GM19043 (cell line): Measurements from ENCODE around the gene WDR37.
"Not testable (repeated sequence)": the region's sequence is repeated elsewhere in the genome, so short reads cannot be mapped to it uniquely, and the experiment has no call there.

ENCODE experiments used
- ATAC-seq: cut with Tn5 transposase; IDR thresholded peaks from one replicate; pipeline ENCODE4 v1.9.1; 2021; ENCODE audit warnings: low read depth; ENCODE audit not compliant: unreplicated experiment

The WDR37 gene

DNA sequence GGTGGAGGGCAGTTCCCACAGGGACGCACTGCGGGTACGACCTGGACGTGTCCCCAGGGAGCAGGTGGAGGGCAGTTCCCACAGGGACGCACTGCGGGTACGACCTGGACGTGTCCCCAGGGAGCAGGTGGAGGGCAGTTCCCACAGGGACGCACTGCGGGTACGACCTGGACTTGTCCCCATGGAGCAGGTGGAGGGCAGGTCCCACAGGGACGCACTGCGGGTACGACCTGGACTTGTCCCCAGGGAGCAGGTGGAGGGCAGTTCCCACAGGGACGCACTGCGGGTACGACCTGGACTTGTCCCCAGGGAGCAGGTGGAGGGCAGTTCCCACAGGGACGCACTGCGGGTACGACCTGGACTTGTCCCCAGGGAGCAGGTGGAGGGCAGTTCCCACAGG, 17.4 kb upstream of the WDR37 start:
- ATAC-seq, result not testable (repeated sequence)

DNA sequence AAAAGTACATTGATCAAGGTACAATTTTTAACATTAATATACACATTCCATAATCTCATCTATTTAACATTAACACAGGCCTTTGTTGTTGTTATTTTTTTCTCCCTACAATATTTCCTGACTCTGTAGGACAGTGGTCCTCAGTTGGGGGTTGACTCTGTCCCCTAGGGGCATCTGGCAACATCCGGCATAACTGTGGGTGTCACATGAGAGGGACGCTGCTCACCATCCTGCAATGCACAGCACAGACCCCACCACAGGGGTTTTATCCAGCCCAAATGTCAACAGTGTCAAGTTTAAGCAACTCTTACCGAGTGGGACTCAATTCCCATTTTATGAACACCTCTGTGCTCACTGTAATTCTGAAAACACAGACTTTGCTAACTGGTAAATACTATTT, 16.1 kb upstream of the WDR37 start:
- ATAC-seq, result no peak

DNA sequence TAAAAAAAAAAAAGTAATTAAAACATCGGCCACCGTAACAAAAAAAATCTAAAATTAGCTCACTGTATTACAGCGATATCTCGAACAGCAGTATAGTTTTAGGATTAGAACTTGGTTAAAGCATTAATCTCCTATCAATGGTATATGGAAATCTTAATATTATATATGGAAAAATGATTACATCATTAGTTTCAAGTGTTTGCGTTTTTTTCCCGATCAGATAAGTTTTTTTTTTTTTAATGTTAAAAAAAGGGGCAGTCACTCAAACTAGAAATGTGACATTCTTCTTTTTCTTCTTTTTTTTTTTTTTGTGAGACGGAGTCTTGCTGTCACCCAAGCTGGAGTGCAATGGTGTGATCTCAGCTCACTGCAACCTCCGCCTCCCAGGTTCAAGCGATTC, 14.7 kb upstream of the WDR37 start:
- no peak for ATAC-seq

DNA sequence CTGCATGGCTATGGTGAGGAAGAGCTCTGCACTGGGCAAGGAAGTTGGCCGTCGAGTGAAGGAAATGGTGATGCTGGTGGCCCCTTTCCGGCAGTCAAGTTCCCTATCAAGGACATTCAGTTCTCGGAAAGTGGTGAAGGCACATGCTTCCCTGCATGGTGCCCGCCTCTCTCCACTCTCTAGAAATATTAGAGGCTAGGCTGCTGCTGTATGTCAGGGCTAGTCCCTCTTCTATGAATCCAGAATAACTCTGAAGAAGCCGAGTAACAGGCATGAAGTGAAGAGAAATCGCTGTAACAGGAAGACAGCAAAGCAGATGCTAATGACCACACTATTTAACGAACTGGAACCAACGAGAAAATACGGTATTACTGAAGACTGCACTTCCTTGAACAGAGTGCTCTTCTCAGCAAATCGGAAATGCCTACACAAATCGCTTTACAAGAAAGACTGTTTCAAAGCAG, 12.6 kb upstream of the WDR37 start:
- peak; percentile 71 for ATAC-seq

DNA sequence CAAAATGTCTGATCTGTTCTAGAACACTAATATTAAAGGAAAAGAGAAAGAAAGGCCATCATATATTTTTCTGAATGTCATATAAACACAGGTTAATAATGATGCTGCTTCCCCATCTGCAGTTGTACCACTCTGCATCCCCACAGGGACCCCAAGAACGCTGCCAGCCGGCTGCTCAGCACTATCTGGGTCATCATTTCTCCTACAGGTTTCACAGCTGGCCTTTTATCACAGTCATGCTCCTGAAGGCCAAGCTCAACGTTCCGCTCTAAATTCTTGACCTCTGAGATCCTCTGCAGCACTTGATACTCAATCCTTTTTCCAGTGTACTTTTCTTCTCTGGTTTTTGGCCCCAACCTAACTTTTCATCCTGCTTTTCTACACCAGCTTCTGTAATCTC, 12.0 kb upstream of the WDR37 start:
- no peak for ATAC-seq

DNA sequence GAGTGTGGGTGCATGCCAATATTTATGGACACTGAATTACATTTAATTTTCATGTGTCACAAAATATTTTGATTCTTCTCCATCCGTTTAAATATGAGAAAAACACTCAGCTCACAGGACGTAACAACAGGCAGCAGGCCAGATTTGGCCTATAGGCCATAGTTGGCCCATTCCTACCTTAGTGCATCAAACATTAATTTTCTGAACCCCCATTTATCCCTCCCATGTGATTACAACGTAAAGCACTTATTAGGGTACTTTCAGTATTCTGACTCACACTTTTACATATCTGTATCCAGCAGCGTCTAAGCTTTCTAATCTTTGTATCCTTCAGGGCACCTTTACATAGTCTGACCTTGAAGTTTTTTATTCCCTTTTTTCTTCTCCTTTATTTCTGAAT, 11.2 kb upstream of the WDR37 start:
- ATAC-seq, result no peak

DNA sequence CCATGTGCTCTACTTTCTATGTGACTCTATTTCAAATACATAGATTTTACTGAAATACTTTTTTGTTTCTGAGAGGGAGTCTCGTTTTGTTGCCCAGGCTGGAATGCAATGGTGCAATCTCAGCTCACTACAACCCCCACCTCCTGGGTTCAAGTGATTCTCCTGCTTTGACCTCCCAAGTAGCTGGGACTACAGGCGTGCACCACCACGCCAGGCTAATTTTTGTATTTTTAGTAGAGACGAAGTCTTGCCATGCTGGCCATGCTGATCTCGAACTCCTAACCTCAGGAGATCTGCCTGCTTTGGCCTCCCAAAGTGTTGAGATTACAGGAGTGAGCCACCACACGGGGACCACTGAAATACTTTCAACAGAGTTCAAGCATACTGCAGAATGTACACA, 10.8 kb upstream of the WDR37 start:
- no peak for ATAC-seq

DNA sequence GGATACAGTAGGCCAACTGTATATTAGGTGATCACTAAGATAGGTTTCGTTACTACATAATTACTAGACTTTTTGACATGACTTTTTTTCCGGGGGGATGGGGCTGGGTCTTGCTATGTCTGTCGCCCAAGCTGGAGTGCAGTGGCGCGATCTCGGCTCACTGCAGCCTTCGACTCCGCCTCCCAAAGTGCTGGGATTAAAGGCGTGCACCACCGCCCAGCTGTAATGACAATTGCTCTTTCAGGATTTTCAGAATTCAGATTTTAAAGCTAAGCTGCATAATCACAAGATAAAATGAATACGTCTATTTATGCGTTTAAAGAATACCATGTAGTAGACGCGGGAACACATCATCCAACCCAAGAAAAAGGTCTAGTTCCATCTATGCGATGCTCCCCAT, 8.2 kb upstream of the WDR37 start:
- ATAC-seq, result no peak

DNA sequence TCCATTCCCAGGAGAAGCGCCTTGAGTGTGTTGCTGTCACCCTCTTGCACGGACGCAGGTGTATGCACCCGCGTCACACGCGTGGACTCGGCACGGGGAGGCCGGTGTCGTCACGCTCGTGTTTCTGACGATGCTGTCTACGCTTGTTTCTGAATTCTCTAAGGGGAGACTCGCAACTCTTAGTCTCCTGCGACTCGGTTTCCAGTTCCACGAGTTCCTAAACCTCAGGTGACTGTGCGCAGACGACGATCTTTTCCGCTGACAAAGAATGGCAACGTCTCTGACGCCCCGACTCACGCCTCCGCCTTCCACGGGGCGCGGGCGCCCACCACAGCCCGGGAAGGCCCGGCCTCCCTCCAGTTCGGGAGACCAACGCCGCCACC, 7.8 kb upstream of the WDR37 start:
- ATAC-seq, result peak; percentile 1

DNA sequence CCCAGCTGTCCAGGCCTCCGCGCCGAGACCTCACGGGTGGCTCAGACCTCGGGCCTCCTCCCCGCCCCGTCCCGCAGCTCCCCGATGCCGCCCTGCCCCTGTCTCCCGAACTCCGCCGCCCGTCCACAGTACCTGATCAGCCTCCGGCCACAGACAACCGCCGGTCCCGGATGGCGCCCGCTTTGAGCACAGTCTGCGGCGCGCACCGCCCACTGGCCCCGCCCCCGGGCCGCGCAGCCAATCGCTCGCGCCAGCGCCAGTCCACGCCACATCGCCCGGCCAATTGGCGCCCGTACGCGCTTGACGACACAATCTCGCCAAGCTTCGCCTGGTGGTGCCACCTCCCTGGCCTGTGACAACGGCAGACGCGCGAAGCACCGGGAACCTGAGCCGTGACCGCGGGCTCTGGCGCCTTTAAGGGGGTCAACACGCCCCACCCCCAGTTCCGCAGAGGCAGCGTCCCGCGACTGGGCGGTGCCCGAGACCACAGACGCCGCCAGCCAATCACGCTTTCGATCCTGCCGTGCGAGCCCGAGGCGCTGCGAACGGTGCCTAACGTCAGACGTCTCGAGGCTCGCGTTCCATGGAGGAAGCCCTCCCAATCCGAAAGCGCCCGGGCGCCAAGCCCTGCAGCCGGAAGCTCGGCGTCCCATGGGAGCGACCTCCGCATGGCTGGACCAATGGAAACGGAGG, 7.3 kb upstream of the WDR37 start, which contains the start of gene IDI1:
Gene IDI1, minus strand, starts transcription at position 388 of the 693 bp plus-strand sequence. Its CDS starts 116 bp downstream, at position 272.
- peak; percentile 82 for ATAC-seq

DNA sequence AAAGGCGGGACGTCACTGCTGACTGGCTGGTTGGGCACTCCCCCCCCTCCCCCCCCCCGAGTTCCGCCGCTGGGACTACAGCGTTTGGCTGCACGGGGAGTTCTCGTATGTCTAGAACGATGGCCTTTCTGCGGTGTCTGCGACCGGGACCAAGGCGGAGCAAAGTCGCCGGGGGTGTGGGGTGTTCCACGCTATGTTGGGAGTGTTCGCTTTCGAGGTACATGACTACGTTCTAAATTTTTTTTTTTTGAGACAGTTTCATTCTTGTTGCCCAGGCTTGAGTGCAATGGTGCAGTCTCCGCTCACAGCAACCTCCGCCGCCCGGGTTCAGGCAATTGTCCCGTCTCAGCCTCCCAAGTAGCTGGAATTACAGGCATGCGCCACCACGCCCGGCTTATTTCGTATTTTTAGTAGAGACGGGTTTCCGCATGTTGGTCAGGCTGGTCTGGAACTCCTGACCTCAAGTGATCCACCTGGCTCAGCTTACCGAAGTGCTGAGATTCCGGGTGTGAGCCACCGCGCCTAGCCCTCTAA, 6.7 kb upstream of the WDR37 start:
- no peak for ATAC-seq

DNA sequence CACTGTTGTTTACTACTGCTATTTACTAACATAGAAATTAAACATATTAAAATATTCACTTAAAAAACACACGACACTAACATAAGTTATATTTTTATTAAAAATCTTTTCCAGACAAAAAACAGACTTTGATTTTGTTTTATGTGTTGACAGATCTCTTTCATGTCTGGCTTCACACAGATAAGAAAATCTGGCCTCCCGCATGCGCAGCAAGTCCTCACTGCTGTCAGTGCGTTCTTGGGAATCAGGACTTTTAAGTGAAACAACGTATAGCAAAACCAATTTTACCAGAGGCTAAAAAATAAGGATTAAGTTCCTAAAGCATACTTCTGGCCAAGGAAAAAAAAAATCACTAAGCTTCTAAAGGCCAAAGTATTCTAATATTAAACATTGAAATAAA, 6.0 kb upstream of the WDR37 start:
- no peak for ATAC-seq

DNA sequence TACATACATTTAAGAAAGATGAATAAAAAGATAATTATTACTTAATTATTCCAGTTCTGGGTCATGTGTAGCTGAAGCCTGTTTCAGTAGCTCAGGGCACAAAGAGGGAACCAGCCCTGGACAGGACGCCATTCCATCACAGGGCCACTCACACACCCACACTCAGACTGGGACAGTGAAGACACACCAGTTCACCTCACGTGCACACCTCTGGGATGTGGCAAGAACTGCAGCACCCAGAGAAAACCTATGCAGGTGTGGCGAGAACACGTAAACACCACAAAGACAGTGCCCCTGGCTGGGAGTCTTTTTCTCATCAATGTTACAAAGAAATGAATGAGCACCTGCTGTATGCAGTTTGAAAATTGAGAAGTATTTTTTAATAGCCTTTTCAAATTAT, 5.6 kb upstream of the WDR37 start:
- ATAC-seq, result no peak

DNA sequence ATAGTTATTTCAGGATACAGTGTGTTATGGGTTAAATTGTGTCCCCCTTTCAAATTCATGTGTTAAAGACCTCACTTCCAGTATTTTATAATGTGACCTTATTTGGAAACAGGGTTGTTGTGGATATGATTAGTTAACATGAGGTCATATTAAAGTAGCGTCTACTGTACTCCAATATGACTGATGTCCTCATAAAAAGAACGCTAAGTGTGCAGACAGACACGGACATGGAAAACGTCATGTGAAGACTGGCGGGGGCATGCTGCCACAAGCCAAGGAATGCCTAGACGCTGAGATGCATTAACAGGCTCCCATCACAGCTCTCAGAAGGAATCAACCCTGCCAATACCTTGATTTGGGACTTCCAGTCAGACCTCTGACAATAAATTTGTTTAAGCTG, 1.5 kb upstream of the WDR37 start:
- ATAC-seq, result no peak

DNA sequence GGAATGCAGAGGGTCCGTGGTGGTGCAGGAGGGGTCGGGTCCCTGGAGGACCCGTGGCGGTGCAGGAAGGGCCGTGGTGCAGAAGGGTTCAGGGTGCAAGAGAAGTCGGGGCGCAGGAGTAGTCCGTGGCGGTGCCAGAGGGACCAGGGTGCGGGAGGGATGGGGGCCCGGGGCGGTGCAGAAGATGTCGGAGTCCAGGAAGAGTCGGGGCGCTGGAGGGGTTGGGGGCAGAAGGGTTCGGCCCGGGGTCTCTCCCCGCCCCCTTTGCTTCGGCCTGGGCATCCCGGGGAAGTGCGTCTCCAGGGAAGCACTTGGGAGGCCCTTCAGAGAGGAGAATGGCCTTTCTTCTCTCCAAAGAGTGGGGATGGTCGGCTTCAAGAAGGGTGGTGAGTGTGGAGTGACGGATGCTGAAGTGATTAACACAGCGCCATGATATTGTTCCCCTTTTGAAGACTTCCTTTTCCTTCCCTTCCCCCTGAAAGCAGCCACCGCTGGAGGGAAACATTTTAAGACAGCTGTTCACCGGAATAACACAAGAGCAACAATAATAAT, 997 bp downstream of the WDR37 start:
- ATAC-seq, result peak; percentile 13

DNA sequence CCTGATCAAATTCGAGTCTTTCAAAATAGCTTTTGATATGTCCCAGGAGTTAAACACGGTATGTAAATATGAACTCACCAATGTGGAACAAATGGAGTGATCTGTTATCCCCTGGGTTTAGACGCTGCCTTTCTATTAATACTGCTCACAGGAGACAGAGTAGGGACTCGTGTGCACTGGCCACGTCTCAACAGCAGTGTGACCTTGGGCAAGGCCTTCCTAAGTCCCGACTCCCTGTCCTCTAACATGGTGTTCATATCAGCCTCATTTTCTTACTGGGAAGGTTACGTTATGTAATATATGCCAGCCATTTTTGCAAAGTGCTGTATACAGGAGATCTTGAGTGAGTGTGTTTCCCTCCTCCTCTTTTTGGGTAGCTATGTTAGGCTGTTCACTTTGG, 1.8 kb downstream of the WDR37 start:
- no peak for ATAC-seq

DNA sequence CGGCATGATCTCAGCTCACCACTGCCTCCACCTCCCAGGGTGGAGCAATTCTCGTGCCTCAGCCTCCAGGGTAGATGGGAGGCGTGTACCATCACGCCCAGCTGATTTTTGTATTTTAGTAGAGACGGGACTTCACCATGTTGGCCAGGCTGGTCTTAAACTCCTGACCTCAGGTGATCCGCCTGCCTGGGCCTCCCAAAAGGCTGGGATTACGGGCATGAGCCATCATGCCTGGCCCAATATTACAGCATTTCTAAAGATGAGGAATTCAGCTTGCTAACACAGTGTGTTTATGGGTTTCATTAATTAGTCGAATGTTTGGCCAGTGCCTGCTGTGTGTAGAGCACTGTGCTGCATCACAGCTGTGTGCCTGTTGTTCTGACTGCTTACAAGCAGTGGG, 3.7 kb downstream of the WDR37 start:
- ATAC-seq, result no peak

DNA sequence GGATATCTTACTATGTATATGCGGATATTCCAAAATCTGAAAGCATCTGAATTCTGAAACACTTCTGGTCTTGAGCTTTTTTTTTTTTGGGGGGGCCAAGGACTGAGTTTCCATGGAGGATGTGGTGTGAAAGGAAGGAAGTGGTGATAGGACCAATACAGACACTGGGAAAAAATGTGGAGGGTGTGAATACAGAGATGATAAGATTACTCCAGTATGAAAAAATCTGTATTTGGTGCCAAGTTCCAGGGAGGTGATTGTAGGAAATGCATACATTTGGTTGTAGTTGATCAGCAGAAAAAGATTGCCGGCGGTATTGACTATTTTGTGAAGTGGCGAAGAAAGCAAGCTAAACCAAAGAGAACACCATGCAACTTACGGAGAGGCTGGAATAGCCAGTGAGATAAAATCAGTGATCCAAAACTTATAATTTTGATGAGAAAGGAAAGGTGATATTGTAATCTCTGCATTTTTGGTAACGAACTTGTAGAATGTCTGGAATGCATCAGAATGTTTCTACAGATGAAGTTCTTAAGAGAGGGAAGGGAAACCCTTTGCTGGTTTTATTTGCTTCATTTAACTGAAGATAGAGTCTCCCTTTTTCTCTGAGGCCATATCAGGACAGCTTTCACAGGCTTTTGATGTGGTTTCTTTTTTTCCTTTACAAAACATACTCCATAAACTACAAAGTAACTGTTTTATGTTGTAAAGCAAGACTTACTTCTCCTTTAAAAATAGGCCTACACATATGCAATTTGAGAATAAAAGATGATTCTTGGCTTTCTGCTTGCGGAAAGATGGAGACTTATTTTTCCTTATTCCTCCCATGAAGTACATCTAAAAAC, 6.0 kb downstream of the WDR37 start:
- no peak for ATAC-seq

DNA sequence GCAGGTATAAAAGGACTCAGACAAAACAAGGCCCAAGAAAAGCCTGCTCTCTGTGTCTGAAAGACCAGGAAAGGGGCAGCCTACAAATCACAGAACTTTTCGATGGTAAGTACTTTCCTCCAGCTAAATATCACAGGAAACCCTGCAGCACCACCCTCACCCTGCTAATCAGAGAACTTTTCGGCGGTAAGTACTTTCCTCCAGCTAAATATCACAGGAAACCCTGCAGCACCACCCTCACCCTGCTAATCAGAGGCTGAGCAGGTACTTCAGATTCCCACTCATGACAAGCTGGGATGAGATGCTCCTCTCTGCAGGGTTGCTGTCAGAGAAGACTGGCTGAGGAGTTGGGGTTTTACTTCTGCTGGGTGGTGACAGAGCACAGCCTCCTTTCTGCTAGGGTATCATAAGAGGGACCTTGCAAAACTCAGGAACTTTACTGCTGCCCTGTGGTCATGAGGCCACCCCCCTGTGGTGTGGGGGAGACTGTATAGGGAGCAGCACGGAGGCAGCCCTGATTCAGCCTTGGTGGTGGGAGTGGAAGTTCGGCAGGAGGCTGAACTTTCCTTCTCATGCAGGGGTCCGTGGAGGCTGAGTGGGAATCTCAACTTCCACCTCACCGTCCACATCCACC, 7.2 kb downstream of the WDR37 start:
- ATAC-seq, result no peak

DNA sequence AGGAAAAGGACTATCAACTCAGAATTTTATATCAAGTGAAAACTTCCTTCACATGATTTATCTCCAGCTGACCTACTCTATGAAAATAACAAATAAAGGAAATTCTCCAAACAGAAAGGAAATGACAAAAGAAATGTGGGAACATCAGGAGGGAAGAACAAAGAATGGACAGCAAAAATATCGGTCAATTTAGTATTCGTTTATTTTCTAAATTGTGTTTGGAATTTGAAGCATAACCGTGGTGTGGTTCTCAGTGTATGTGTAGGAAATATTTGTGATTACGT, 8.7 kb downstream of the WDR37 start:
- no peak for ATAC-seq

DNA sequence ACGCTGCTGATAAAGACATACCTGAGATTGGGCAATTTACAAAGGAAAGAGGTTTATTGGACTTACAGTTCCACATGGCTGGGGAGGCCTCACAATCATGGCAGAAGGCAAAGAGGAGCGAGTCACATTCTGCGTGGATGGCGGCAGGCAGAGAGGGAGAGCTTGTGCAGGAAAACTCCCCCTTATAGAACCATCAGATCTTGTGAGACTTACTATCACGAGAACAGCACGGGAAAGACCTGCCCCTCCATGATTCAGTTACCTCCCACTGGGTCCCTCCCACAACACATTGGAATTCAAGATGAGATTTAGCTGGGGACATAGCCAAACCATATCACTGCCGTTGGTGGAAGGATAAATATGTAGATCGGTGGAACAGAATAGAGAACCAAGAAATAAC, 10.5 kb downstream of the WDR37 start:
- not testable (repeated sequence) for ATAC-seq
